GM12878 (cell line): ENCODE data around the gene MVB12B. TPM values are rescaled to one million over a fixed set of nuclear protein-coding genes. Genes with fewer than 3 reads are reported as not detected.

Experiments
- ATAC-seq: fragments of 200-7000 bp; cut with Tn5 transposase; 3 replicates; pipeline ENCODE4 v1.9.1; 2020; ENCODE audit warnings: mild to moderate bottlenecking, moderate library complexity
- BruUV-seq: library from RNA; stranded (reverse); fragments of 400-500 nt; replicated peaks from 2 replicates; lab custom pipeline; 2021; lab: Mats Ljungman, UMichigan
- CTCF ChIA-PET: fragments of 300-600 bp; sonication (Branson Sonifier 250); formaldehyde crosslinking; extraction: SDS; loops from one replicate; lab custom pipeline; 2021; ENCODE audit warnings: inconsistent platforms; lab: Yijun Ruan, JAX
- POLR2A ChIA-PET: fragments of 350-600 bp; formaldehyde crosslinking; extraction: SDS; loops from one replicate; lab custom pipeline; 2021; ENCODE audit warnings: inconsistent platforms; lab: Charles Lee
- RAD21 ChIA-PET: fragments of 300-600 bp; sonication (Branson Sonifier 250); formaldehyde crosslinking; loops from one replicate; lab custom pipeline; 2023; ENCODE audit warnings: antibody characterized with exemption; ENCODE audit not compliant: unreplicated experiment; lab: Charles Lee
- SMC1A ChIA-PET: fragments of 300-600 bp; sonication (Branson Sonifier 250); formaldehyde crosslinking; loops from one replicate; lab custom pipeline; 2023; ENCODE audit not compliant: unreplicated experiment, uncharacterized antibody; lab: Charles Lee
- DNase-seq: peaks from one replicate; pipeline ENCODE4 v3.0.0-alpha.2; 2011; ENCODE audit warnings: low read depth, low spot score
- FAIRE-seq: peaks from 3 replicates; lab custom pipeline; 2011; peaks lifted over from hg19 to GRCh38; lab: Jason Lieb, UNC
- H2AFZ ChIP-seq: 2 replicates; pipeline ENCODE4 v1.6.0; 2011; ENCODE audit warnings: low read depth, low read length, control low read depth; ENCODE audit not compliant: control insufficient read depth
- H3K27ac ChIP-seq: 2 replicates; pipeline ENCODE4 v1.5.1; 2011; ENCODE audit warnings: control low read depth; ENCODE audit not compliant: control insufficient read depth, insufficient read depth
- H3K27me3 ChIP-seq, 2 experiments: replicated peaks in 1 of 2; 2 replicates each; pipeline versions ENCODE4 v1.6.0 to v1.6.1; 2011; ENCODE audit warnings: low read length in 1 of 2; ENCODE audit not compliant: control insufficient read depth in 2 of 2, insufficient read depth in 2 of 2
- H3K36me3 ChIP-seq, 2 experiments: 2 replicates each; pipeline ENCODE4 v1.5.1; 2011; ENCODE audit warnings: low read length in 1 of 2; ENCODE audit not compliant: control insufficient read depth in 2 of 2, insufficient read depth in 2 of 2
- H3K4me1 ChIP-seq: 2 replicates; pipeline ENCODE4 v1.6.1; 2011; ENCODE audit warnings: mild to moderate bottlenecking, low read length, moderate library complexity, mixed read lengths; ENCODE audit not compliant: control insufficient read depth, insufficient read depth
- H3K4me2 ChIP-seq: 2 replicates; pipeline ENCODE4 v1.6.0; 2011; ENCODE audit warnings: control low read depth; ENCODE audit not compliant: control insufficient read depth, insufficient read depth
- H3K4me3 ChIP-seq: fragments of 200-600 bp; sonication (generic); 2 replicates; pipeline ENCODE4 v1.5.1; 2016
- H3K79me2 ChIP-seq: 2 replicates; pipeline ENCODE4 v1.6.0; 2011; ENCODE audit warnings: low read length; ENCODE audit not compliant: control insufficient read depth, insufficient read depth
- H3K9ac ChIP-seq: 2 replicates; pipeline ENCODE4 v1.8.0; 2011; ENCODE audit warnings: low read length, control low read depth, mixed read lengths; ENCODE audit not compliant: control insufficient read depth, insufficient read depth
- H3K9me3 ChIP-seq: replicated peaks from 3 replicates; pipeline ENCODE4 v1.5.1; 2011; ENCODE audit warnings: mild to moderate bottlenecking, low read length; ENCODE audit not compliant: control insufficient read depth, insufficient read depth
- H4K20me1 ChIP-seq: 2 replicates; pipeline ENCODE4 v1.6.0; 2011; ENCODE audit not compliant: control insufficient read depth, insufficient read depth
- CBX5 ChIP-seq: sonication (generic); IDR thresholded peaks from 2 replicates; pipeline ENCODE4 v1.6.1; 2016; ENCODE audit warnings: low read depth, moderate library complexity, mild to moderate bottlenecking, inconsistent platforms
- CHD4 ChIP-seq: fragments of 200-600 bp; sonication (generic); IDR thresholded peaks from 2 replicates; pipeline ENCODE4 v1.6.1; 2016; ENCODE audit warnings: mild to moderate bottlenecking
- EP300 ChIP-seq, 2 experiments: fragments of 150-350 bp in 1 of 2; IDR thresholded peaks; 2 replicates each; pipeline ENCODE4 v1.6.1; 2011 to 2012; ENCODE audit warnings: low read depth in 2 of 2, low read length in 2 of 2, borderline replicate concordance in 1 of 2, improper control_type of control experiment in 1 of 2, inconsistent platforms in 1 of 2; ENCODE audit not compliant: control insufficient read depth in 1 of 2
- EZH2 ChIP-seq: IDR thresholded peaks from 2 replicates; pipeline ENCODE4 v1.6.1; 2012; ENCODE audit warnings: low read depth, mild to moderate bottlenecking, control low read depth, inconsistent platforms, low read length, borderline replicate concordance; ENCODE audit not compliant: control insufficient read depth
- FOXM1 ChIP-seq: IDR thresholded peaks from 2 replicates; pipeline ENCODE4 v1.6.1; 2012; ENCODE audit warnings: low read depth, mild to moderate bottlenecking, inconsistent platforms, low read length, moderate library complexity
- KAT2A ChIP-seq: conservative IDR thresholded peaks from 2 replicates; pipeline ENCODE4 v1.6.1; 2011; ENCODE audit warnings: low read depth, low read length; ENCODE audit not compliant: control insufficient read depth
- NFYB ChIP-seq: IDR thresholded peaks from 2 replicates; pipeline ENCODE4 v1.6.1; 2011; ENCODE audit warnings: low read depth, mild to moderate bottlenecking, low read length, improper control_type of control experiment, moderate library complexity; ENCODE audit not compliant: insufficient read depth
- PAX8 ChIP-seq: fragments of 450-650 bp; IDR thresholded peaks from 2 replicates; pipeline ENCODE4 v1.6.1; 2017; ENCODE audit warnings: mild to moderate bottlenecking, moderate library complexity
- POLR2AphosphoS2 ChIP-seq: IDR thresholded peaks from 2 replicates; pipeline ENCODE4 v1.6.1; 2011; ENCODE audit warnings: low read depth, mild to moderate bottlenecking, low read length, improper control_type of control experiment, moderate library complexity
- SUZ12 ChIP-seq: fragments of 200-600 bp; sonication (generic); IDR thresholded peaks from one replicate; pipeline ENCODE4 v1.6.1; 2018; ENCODE audit warnings: antibody characterized with exemption, mild to moderate bottlenecking; ENCODE audit not compliant: unreplicated experiment
- WGBS: methylation state at CpG from one replicate; pipeline ENCODE4 v1.1.6; 2016; ENCODE audit warnings: low lambda C conversion rate; ENCODE audit not compliant: insufficient replicate concordance, insufficient coverage; ENCODE audit errors: missing lambda C conversion rate; 5-methylcytosine and 5-hydroxymethylcytosine counted together
- in situ Hi-C: fragments of 300-500 bp; cut with MboI; formaldehyde crosslinking; loops from 9 replicates; pipeline ENCODE4 v1.14.3; 2018; ENCODE audit warnings: mixed read lengths
- intact Hi-C: fragments of 100-400 bp; cut with micrococcal nuclease; formaldehyde crosslinking; loops from one replicate; pipeline ENCODE4 v1.14.2; 2022; ENCODE audit not compliant: unreplicated experiment
- polyA plus RNA-seq, 11 experiments: library from polyadenylated mRNA; depleted of rRNA in 4 of 11; unstranded in 6 of 11; stranded (reverse) in 5 of 11; fragments of >200 nt; fragmentation: Nextera tagmentation in 4 of 11; fragmentation: Illumina TruSeq in 1 of 11; extraction: Ambion mirVana in 4 of 11; extraction: Trizol in 1 of 11; gene quantifications; 1 replicate in 1 of 11; 2 replicates in 10 of 11; pipeline versions ENCODE4 v1.2.1 to v1.2.3, GENCODE V29; 2011 to 2016; ENCODE audit warnings: inconsistent platforms in 2 of 11, missing spikeins in 2 of 11, low read depth in 1 of 11
- total RNA-seq, 4 experiments: library from RNA; depleted of rRNA in 3 of 4; stranded (reverse); fragments of >200 nt in 3 of 4; fragmentation: Illumina TruSeq in 1 of 4; extraction: Trizol in 1 of 4; gene quantifications; 2 replicates each; pipeline versions ENCODE4 v1.2.1 to v1.2.3, GENCODE V29; 2013 to 2021
- TF ChIP-seq, protein P1 (sequence below): fragments of 450-650 bp; IDR thresholded peaks from 2 replicates; pipeline ENCODE4 v1.6.1; 2017; ENCODE audit warnings: low read depth, mild to moderate bottlenecking, moderate library complexity

Gene MVB12B
- total and polyA plus RNA-seq, 10 of the 15 experiments (the other 5 are each of a cell fraction or from before 2014, with no cell fraction given), result 0.08 TPM; not detected in 9

DNA sequence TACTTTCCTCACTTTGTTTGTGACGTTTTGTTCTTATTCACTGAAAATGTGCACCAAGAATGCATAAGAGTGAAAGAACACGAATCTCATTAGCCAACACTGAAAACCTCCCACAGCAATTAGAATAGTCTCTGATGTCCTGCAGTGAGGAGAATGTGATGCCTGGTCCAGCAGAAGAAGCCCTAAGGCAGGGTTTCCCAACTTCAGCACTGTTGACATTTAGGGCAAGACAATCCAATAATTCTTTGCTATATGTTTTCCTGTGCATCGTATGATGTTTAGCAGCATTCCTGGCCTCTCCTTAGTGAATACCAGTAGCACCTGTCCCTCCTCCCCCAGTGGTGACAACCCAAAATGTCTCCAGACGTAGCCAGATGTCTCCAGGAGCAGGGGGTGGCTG lies 14.8 kb downstream of the MVB12B start (continued):
- TF ChIP-seq, protein P1, sequence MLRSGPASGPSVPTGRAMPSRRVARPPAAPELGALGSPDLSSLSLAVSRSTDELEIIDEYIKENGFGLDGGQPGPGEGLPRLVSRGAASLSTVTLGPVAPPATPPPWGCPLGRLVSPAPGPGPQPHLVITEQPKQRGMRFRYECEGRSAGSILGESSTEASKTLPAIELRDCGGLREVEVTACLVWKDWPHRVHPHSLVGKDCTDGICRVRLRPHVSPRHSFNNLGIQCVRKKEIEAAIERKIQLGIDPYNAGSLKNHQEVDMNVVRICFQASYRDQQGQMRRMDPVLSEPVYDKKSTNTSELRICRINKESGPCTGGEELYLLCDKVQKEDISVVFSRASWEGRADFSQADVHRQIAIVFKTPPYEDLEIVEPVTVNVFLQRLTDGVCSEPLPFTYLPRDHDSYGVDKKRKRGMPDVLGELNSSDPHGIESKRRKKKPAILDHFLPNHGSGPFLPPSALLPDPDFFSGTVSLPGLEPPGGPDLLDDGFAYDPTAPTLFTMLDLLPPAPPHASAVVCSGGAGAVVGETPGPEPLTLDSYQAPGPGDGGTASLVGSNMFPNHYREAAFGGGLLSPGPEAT, result no peak
- TF ChIP-seq CHD4 (no peak), FOXM1 (no peak)

- BruUV-seq, result no TSS peak
- TF ChIP-seq EZH2, result no peak
- no peak for TF ChIP-seq EP300 (IDR thresholded peaks at IDR 0.05; ENCODE audit: borderline replicate concordance in 1 of 2, control insufficient read depth in 1 of 2, low read depth in 2 of 2, low read length in 2 of 2)
- no peak for TF ChIP-seq POLR2AphosphoS2
- no peak for TF ChIP-seq CBX5
- no peak for TF ChIP-seq NFYB
- no peak for TF ChIP-seq KAT2A
- TF ChIP-seq PAX8, result no peak
- no peak for TF ChIP-seq SUZ12
- intact Hi-C loops, result no loop called here
- H4K20me1 ChIP-seq, result no peaks in the 10 kb centered on the region
- H3K27me3 ChIP-seq, result peaks cover 4 to 9% of the 10 kb centered on the region in 2 experiments
- H3K4me2 ChIP-seq, result no peak overlapping the region
- no peak overlapping the region for H3K4me3 ChIP-seq
- H2AFZ ChIP-seq, result no peak overlapping the region
- no peaks in the 10 kb centered on the region for H3K9me3 ChIP-seq
- ATAC-seq (no peak), FAIRE-seq (no peak), DNase-seq (no peak)
- H3K79me2 ChIP-seq, result no peaks in the 10 kb centered on the region
- H3K9ac ChIP-seq, result no peak overlapping the region
- no peaks in the 10 kb centered on the region for H3K4me1 ChIP-seq
- no peaks in the 10 kb centered on the region for H3K36me3 ChIP-seq
- ChIA-PET SMC1A (no interaction called here), RAD21 (no interaction called here), POLR2A (no interaction called here), CTCF (interaction anchor here (0.5 kb wide), 1 partner anchor 187 kb away, joined by 3 read pairs; no protein-coding TSS in a partner anchor)
- 49% methylated on average over 4 of the region's 4 CpGs for WGBS
- in situ Hi-C loops, result no loop called here
- H3K27ac ChIP-seq, result no peak overlapping the region
These were observed 15.3 kb downstream of the MVB12B start for GRCh38 chr9:126341902-126342301.
